HepG2 (cell line): ENCODE results near the gene PPM1M. TPM values are rescaled to one million over a fixed set of nuclear protein-coding genes. Genes with fewer than 3 reads are reported as not detected.
A peak's percentile ranks its signal among the peaks of the same experiment; 100 is the strongest.

ENCODE experiments used
- AGO2 ChIP-seq: fragments of 200-400 bp; formaldehyde crosslinking; optimal IDR thresholded peaks from 2 replicates; pipeline ENCODE3; 2017; ENCODE audit warnings: mild to moderate bottlenecking, low read depth, low read length, moderate library complexity
- CHD2 ChIP-seq: IDR thresholded peaks from 2 replicates; pipeline ENCODE4 v1.6.1; 2011; ENCODE audit warnings: low read depth, low read length, improper control_type of control experiment
- DMAP1 ChIP-seq: IDR thresholded peaks from 2 replicates; pipeline ENCODE4 v1.6.1; 2016
- FOXP1 ChIP-seq, 2 experiments: fragments of 450-650 bp in 1 of 2; IDR thresholded peaks; 2 replicates each; pipeline ENCODE4 v1.6.1; 2017 to 2018; ENCODE audit warnings: antibody characterized with exemption in 1 of 2
- HIC2 ChIP-seq: sonication (generic); formaldehyde crosslinking; IDR thresholded peaks from 2 replicates; pipeline ENCODE4 v1.9.0; 2022; ENCODE audit warnings: low read depth, missing genetic modification reagents
- IRF2 ChIP-seq: IDR thresholded peaks from 2 replicates; pipeline ENCODE4 v1.6.1; 2018; ENCODE audit warnings: missing genetic modification reagents, missing compliant biosample characterization
- KLF12 ChIP-seq: sonication (generic); formaldehyde crosslinking; IDR thresholded peaks from 2 replicates; pipeline ENCODE4 v1.4.0; 2020; ENCODE audit warnings: missing genetic modification reagents, borderline replicate concordance
- KLF15 ChIP-seq: sonication (generic); formaldehyde crosslinking; IDR thresholded peaks from 2 replicates; pipeline ENCODE4 v1.8.1; 2023; ENCODE audit warnings: borderline replicate concordance, mild to moderate bottlenecking, inconsistent platforms, missing genetic modification reagents, mixed read lengths
- NFRKB ChIP-seq: fragments of 450-650 bp; IDR thresholded peaks from 2 replicates; pipeline ENCODE4 v1.6.1; 2017
- RAD51 ChIP-seq: fragments of 450-650 bp; IDR thresholded peaks from 2 replicates; pipeline ENCODE4 v1.6.1; 2016; ENCODE audit warnings: borderline replicate concordance
- SMAD1 ChIP-seq: sonication (generic); formaldehyde crosslinking; IDR thresholded peaks from 2 replicates; pipeline ENCODE4 v1.4.0; 2020; ENCODE audit warnings: missing genetic modification reagents, low read depth, mild to moderate bottlenecking, borderline replicate concordance
- TCF7 ChIP-seq: sonication (generic); IDR thresholded peaks from 2 replicates; pipeline ENCODE4 v1.6.1; 2016; ENCODE audit warnings: antibody characterized with exemption, low read depth
- ZEB1 ChIP-seq: IDR thresholded peaks from 2 replicates; pipeline ENCODE4 v1.6.1; 2012; ENCODE audit warnings: mild to moderate bottlenecking, low read depth, inconsistent platforms; ENCODE audit not compliant: insufficient replicate concordance
- ZNF230 ChIP-seq: sonication (generic); formaldehyde crosslinking; IDR thresholded peaks from 2 replicates; pipeline ENCODE4 v1.4.0; 2020; ENCODE audit warnings: mild to moderate bottlenecking, missing genetic modification reagents
- ZNF567 ChIP-seq: sonication (generic); formaldehyde crosslinking; IDR thresholded peaks from 2 replicates; pipeline ENCODE4 v1.8.1; 2023; ENCODE audit warnings: mild to moderate bottlenecking, missing genetic modification reagents, borderline replicate concordance
- ZNF570 ChIP-seq: sonication (generic); formaldehyde crosslinking; IDR thresholded peaks from 2 replicates; pipeline ENCODE4 v1.4.0; 2020; ENCODE audit warnings: mild to moderate bottlenecking, missing genetic modification reagents, borderline replicate concordance
- polyA plus RNA-seq, 8 experiments: library from polyadenylated mRNA; depleted of rRNA in 3 of 8; stranded (reverse) in 7 of 8; unstranded in 1 of 8; fragments of >200 nt; fragmentation: Illumina TruSeq in 4 of 8; extraction: Trizol in 4 of 8; gene quantifications; 2 replicates each; pipeline versions ENCODE4 v1.2.1 to v1.2.3, GENCODE V29; 2011 to 2016; ENCODE audit warnings: low read depth in 4 of 8, missing spikeins in 1 of 8, mixed read lengths in 1 of 8; ENCODE audit not compliant: insufficient read depth in 1 of 8
- total RNA-seq, 5 experiments: library from RNA; depleted of rRNA; stranded (reverse); fragments of >200 nt; fragmentation: Illumina TruSeq; extraction: Trizol; gene quantifications; 2 replicates each; pipeline ENCODE4 v1.2.3, GENCODE V29; 2016; ENCODE audit warnings: low read depth in 1 of 5
- TF ChIP-seq, protein P1 (sequence below): IDR thresholded peaks from 2 replicates; pipeline ENCODE4 v1.6.1; 2016; ENCODE audit warnings: missing compliant biosample characterization, missing genetic modification reagents, borderline replicate concordance

The PPM1M gene
- total and polyA plus RNA-seq, 2 of the 13 experiments (the other 11 are each of a cell fraction or from before 2014, with no cell fraction given) = 2.5 to 5.9 TPM

GRCh38 chr3:52289747-52290595 lies 44.4 kb downstream of the PPM1M start (continued):
- TF ChIP-seq ZEB1 (peak; percentile 86), CHD2 (no peak), ZNF230 (CRISPR knock-in tag) (0 out of 2 replicates have a peak, but pooled peaks have one; percentile 67), DMAP1 (peak; percentile 96), FOXP1 (IDR thresholded peaks at IDR 0.05) (no peak), FOXP1 (CRISPR knock-in tag; IDR thresholded peaks at IDR 0.05) (peak; percentile 59), AGO2 (peak; percentile 90), ZNF570 (0 out of 2 replicates have a peak, but pooled peaks have one; percentile 15), TCF7 (no peak), HIC2 (CRISPR knock-in tag) (no peak), ZNF567 (CRISPR knock-in tag) (peak; percentile 21; the same call in 1 of the 2 replicates), RAD51 (no peak), NFRKB (no peak), KLF12 (CRISPR knock-in tag) (peak; percentile 46; the same call in 1 of the 2 replicates), SMAD1 (CRISPR knock-in tag) (peak; percentile 76; the same call in 1 of the 2 replicates), KLF15 (CRISPR knock-in tag) (no peak), IRF2 (CRISPR knock-in tag) (peak; percentile 86)
- TF ChIP-seq, protein P1, sequence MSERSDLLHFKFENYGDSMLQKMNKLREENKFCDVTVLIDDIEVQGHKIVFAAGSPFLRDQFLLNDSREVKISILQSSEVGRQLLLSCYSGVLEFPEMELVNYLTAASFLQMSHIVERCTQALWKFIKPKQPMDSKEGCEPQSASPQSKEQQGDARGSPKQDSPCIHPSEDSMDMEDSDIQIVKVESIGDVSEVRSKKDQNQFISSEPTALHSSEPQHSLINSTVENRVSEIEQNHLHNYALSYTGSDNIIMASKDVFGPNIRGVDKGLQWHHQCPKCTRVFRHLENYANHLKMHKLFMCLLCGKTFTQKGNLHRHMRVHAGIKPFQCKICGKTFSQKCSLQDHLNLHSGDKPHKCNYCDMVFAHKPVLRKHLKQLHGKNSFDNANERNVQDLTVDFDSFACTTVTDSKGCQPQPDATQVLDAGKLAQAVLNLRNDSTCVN (CRISPR knock-in tag) = no peak
